Lung (tissue), 12 donors: ENCODE measurements around the gene CHN2. TPM values are rescaled to one million over a fixed set of nuclear protein-coding genes. Genes with fewer than 3 reads are reported as not detected.

Source experiments
- ATAC-seq: fragments of 200-7000 bp; cut with Tn5 transposase; one replicate; pipeline ENCODE4 v1.9.1; 2020; ENCODE audit warnings: moderate number of reproducible peaks; ENCODE audit not compliant: insufficient read depth, low FRiP score
- DNase-seq, 3 donors: peaks; one replicate each; pipeline ENCODE4 v3.0.0-alpha.2; 2013 to 2017
- H3K27ac ChIP-seq, 2 donors: one replicate each; pipeline ENCODE4 v1.5.1; 2013; ENCODE audit warnings: mild to moderate bottlenecking in 2 of 2, moderate library complexity in 2 of 2, control low read depth in 1 of 2, inconsistent platforms in 1 of 2, low read depth in 1 of 2, low read length in 1 of 2
- H3K27me3 ChIP-seq, 3 donors: one replicate each; pipeline ENCODE4 v1.5.1; 2013; ENCODE audit warnings: low read length in 2 of 3; ENCODE audit not compliant: control insufficient read depth in 3 of 3, insufficient read depth in 3 of 3
- H3K36me3 ChIP-seq, 4 donors: one replicate each; pipeline ENCODE4 v1.5.1; 2013; ENCODE audit warnings: low read length in 4 of 4, mild to moderate bottlenecking in 1 of 4, moderate library complexity in 1 of 4; ENCODE audit not compliant: control insufficient read depth in 4 of 4, insufficient read depth in 4 of 4
- H3K4me1 ChIP-seq, 5 donors: one replicate each; pipeline ENCODE4 v1.5.1; 2013; ENCODE audit warnings: low read length in 5 of 5, mild to moderate bottlenecking in 2 of 5, moderate library complexity in 1 of 5; ENCODE audit not compliant: control insufficient read depth in 5 of 5, insufficient read depth in 5 of 5
- H3K4me3 ChIP-seq: one replicate; pipeline ENCODE4 v1.5.1; 2013; ENCODE audit warnings: mild to moderate bottlenecking, control low read depth, moderate library complexity
- H3K9ac ChIP-seq, 2 donors: one replicate each; pipeline ENCODE4 v1.5.1; 2013; ENCODE audit warnings: low read length in 2 of 2, control low read depth in 1 of 2; ENCODE audit not compliant: insufficient read depth in 1 of 2
- H3K9me3 ChIP-seq, 4 donors: one replicate each; pipeline ENCODE4 v1.5.1; 2013; ENCODE audit warnings: low read length in 3 of 4, mild to moderate bottlenecking in 1 of 4, moderate library complexity in 1 of 4; ENCODE audit not compliant: control insufficient read depth in 4 of 4, insufficient read depth in 3 of 4
- WGBS, 2 donors: extraction: QIAGEN DNeasy Blood & Tissue Kit; methylation state at CpG; one replicate each; pipeline ENCODE4 v1.1.7; 2013; 5-methylcytosine and 5-hydroxymethylcytosine counted together
- polyA plus RNA-seq, 2 donors: library from polyadenylated mRNA; stranded (reverse); fragments of 200-250 nt; gene quantifications; one replicate each; pipeline ENCODE4 v1.2.1, GENCODE V29; 2013
- total RNA-seq, 2 donors: library from RNA; depleted of rRNA in 1 of 2; stranded (reverse); fragments of >200 nt in 1 of 2; gene quantifications; one replicate each; pipeline ENCODE4 v1.2.1, GENCODE V29; 2014 to 2021
- TF ChIP-seq, protein P1 (sequence below): IDR thresholded peaks from 2 replicates; pipeline ENCODE4 v1.5.1; 2012; ENCODE audit warnings: mild to moderate bottlenecking; ENCODE audit errors: control extremely low read depth, extremely low read depth
- donor health status: control.
- donor health status: control.
- donor health status: Bipolar disorder and iron deficiency.
- donor health status: healthy.
- donor health status: DM: yes; HTN: yes; CAD: no.

Gene CHN2
- total and polyA plus RNA-seq, 4 donors: 3.2 to 11.0 (median 6.7) TPM

DNA sequence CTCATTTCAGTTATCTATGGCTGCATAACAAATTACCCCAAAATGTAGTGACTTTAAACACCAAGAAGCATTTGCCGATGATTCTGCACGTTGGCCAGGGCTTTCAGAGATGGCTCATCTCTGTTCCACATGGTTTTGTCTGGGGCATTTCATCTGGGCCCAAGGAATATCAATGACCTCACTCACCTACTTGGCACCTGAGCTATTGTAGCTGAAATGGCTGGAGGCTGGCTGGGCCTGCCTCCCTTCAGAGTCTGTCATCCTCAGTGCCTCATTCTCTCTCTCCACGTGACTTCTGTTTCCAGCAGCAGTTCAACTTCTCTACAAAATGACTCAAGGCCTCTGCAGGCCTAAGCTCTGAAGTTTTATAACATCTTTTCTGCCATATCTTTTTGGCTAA is 249.7 kb downstream of the CHN2 start:
- TF ChIP-seq, protein P1, sequence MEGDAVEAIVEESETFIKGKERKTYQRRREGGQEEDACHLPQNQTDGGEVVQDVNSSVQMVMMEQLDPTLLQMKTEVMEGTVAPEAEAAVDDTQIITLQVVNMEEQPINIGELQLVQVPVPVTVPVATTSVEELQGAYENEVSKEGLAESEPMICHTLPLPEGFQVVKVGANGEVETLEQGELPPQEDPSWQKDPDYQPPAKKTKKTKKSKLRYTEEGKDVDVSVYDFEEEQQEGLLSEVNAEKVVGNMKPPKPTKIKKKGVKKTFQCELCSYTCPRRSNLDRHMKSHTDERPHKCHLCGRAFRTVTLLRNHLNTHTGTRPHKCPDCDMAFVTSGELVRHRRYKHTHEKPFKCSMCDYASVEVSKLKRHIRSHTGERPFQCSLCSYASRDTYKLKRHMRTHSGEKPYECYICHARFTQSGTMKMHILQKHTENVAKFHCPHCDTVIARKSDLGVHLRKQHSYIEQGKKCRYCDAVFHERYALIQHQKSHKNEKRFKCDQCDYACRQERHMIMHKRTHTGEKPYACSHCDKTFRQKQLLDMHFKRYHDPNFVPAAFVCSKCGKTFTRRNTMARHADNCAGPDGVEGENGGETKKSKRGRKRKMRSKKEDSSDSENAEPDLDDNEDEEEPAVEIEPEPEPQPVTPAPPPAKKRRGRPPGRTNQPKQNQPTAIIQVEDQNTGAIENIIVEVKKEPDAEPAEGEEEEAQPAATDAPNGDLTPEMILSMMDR: no peak
- ATAC-seq (no peak), DNase-seq (no peak)
- no peaks in the 10 kb centered on the region for H3K36me3 ChIP-seq
- H3K9me3 ChIP-seq: no peaks in the 10 kb centered on the region
- H3K9ac ChIP-seq: no peak overlapping the region
- H3K27me3 ChIP-seq: no peaks in the 10 kb centered on the region
- peaks cover 0 to 13% (median 0%) of the 10 kb centered on the region in 5 donors for H3K4me1 ChIP-seq
- no peak overlapping the region for H3K27ac ChIP-seq
- H3K4me3 ChIP-seq: no peak overlapping the region
- WGBS, 2 donors: 89 to 95% methylated on average over 3 of the region's 3 CpGs

DNA sequence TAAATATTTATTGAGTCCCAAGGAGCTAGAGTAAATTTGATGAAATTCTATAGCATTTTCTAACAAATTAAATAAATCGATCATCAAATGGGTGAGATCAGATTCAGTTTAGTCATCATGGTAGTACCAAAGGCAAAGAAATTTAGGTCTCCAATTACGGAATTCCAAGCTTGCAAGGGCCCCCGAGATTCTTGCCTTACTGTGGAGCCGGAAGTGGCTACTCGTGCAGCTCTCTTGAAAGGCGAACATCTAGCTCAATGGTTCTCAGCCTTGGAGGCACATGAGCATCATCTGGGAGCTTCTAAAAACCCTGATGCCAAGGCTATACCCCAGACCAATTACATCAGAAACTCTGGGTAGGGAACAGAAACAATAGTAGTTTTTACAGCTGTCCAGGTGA is 251.2 kb downstream of the CHN2 start:
- Histone ChIP-seq H3K27ac (no peak overlapping the region), H3K4me1 (peaks cover 0 to 13% (median 0%) of the 10 kb centered on the region in 5 donors), H3K9me3 (no peaks in the 10 kb centered on the region), H3K36me3 (no peaks in the 10 kb centered on the region), H3K4me3 (no peak overlapping the region), H3K27me3 (no peaks in the 10 kb centered on the region), H3K9ac (no peak overlapping the region)
- ATAC-seq (no peak), DNase-seq (no peak)
- 70 to 74% methylated on average over 6 of the region's 6 CpGs for WGBS, 2 donors
- TF ChIP-seq, protein P1: no peak

GRCh38 chr7:29447828-29448227 is 253.3 kb downstream of the CHN2 start:
- ATAC-seq (no peak), DNase-seq (no peak)
- Histone ChIP-seq H3K9ac (no peak overlapping the region), H3K36me3 (no peaks in the 10 kb centered on the region), H3K27ac (no peak overlapping the region), H3K9me3 (no peaks in the 10 kb centered on the region), H3K4me3 (no peak overlapping the region), H3K27me3 (no peaks in the 10 kb centered on the region), H3K4me1 (peaks cover 0 to 11% (median 0%) of the 10 kb centered on the region in 5 donors)
- TF ChIP-seq, protein P1: no peak
- WGBS, 2 donors: 89 to 95% methylated on average over 3 of the region's 3 CpGs
